CD4-positive, alpha-beta T cell treated with Interleukin-2 at 100 ng/mL for 4 hours (primary cell): ENCODE results near the gene GPBAR1.
A peak's percentile ranks its signal among the peaks of the same experiment; 100 is the strongest.

Experiments used
- DNase-seq: peaks from one replicate; pipeline ENCODE4 v3.0.0-alpha.2; 2020; ENCODE audit warnings: low spot score

GPBAR1 gene

DNA sequence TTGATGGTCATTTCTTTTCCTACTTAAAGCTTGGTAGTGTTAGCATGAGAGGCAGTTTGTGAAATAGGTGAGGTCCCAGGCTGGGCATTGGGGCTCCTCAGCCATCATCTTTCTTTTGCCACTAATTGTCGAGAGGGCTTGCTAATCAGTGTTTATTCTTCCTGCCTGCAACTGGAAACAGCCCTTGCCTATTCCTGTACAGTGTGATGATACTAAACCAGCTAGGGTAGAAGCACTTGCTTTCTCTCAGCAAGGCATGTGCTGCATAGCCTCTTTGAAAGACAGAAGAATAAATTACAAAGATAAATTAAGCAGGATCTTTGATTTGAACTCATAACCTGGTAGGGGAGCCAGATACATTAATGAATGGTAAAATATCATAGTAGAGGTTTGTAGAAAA, 16.6 kb upstream of the GPBAR1 start:
- no peak for DNase-seq

DNA sequence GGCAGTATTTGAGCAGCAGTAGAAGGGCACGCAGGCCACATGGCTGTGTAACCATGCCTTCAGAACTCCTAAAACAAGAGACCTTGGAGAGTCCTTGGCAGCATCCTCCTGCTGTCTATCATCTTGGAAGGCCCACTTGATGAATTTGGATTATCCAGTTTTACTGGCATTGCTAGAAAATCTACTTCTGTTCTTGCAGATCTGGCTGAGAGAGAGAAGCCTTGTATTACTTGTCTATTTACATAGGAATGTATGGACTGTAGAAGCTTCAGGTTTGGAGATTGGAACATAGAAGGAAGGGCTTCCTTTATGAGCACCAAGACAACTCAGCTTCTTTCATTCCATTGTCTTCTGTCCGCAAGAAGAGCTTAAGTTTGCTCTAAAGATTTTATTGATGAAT, 16.1 kb upstream of the GPBAR1 start:
- DNase-seq, result no peak

DNA sequence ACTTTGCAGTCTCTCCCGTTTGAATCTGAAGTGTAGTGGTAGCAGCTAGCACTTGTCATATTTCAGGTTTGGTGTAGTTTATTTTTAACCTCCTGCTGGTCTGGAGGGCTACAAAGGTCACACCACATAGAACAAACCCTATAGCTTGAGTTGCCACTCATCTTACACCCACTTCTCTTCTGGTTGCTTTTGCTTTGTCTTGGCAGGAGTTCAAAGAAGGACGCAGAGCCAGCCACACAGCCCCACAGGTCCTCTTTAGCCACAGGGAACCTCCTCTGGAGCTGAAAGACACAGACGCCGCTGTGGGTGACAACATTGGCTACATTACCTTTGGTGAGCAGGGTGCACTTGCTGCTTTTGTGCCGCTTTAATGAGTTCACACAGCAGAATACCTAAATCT, 15.6 kb upstream of the GPBAR1 start:
- no peak for DNase-seq

DNA sequence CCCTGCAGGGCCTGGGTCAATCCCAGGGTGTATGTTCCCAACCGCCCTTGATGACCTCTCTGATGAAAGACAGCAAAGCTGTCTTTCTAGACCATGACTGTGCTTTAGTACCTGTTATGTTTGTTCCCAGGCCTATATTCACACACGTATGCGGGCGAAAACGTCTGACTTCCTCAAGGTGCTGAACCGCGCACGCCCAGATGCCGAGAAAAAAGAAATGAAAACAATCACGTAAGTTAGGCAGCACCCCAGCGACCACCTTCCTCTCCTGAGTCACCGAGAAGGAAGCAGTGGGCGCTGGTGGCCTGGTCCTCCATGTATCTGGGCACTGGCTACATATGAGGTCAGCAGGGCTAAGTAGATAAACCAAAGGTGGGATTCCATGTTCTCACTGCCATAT, 11.1 kb upstream of the GPBAR1 start:
- no peak for DNase-seq

DNA sequence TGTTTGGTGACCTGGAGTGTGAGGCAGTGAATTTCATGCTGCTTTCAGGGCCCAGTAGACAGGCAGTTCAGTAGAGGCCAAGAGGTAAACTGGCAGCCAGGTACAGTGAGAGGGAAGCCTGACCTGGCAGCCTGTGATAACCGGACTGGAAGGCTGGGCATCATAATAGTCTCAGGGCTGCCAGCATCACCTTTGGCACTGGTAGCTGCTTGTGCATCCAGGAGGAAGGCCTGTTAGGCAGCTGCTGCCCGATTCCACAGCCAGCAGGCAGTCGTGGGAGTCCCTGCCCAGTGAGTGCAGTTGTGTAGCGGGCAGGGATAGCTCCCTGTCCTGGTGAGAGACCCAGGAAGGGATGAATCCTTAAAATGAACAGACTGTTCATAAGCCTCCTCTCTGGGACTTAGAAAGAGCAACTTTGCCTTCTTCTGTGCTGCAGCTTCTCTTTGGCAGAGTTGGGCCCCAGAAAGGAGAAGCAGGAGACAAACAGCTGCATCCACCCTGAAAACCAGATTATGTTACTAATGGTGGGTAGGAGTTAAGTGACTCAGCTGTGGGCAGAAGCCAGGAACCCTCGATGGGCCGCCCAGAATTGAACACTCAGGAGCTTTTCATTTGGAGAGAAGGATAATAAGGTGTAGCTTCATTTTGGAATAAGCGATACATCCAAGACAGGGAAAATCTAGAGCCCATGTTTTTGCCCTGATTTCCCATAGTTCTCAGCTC, 8.1 kb upstream of the GPBAR1 start:
- no peak for DNase-seq

DNA sequence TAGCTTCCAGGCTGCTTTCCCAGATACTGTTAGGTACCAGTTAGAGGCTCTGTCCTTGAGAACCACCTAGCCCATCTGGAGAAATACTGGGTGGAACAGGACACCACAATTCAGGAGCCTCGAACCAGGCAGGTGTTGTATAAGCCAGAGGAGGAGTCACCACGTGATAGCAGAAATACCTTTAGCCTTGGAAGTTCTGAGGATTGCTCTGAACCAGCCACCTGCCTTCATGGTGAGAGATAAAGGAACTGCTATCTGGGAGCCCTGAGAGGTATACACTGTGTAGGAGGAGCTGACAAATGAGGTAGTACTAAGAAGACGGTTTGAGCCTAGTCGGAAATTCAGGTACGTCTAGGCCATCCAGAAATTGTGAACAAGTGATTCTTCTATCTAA, 7.6 kb upstream of the GPBAR1 start:
- DNase-seq, result no peak

DNA sequence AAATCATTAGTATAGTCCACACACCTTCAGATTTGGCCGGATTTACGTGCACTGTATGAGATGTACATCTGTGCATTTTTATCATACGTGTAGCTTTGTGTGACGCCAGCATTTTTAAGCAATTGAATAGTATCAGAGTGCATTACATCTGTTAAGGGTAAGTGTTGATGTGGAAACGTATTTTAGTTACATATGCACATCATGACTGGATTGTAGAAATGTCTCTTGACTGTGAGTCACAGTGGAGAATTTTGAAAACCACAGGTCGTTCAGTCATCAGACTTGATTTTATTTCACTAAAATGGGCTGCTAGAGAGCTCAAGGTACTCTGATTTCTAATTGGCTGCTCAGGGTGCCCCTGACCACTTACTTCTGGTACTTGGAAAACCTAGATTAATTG, 5.4 kb upstream of the GPBAR1 start:
- no peak for DNase-seq

DNA sequence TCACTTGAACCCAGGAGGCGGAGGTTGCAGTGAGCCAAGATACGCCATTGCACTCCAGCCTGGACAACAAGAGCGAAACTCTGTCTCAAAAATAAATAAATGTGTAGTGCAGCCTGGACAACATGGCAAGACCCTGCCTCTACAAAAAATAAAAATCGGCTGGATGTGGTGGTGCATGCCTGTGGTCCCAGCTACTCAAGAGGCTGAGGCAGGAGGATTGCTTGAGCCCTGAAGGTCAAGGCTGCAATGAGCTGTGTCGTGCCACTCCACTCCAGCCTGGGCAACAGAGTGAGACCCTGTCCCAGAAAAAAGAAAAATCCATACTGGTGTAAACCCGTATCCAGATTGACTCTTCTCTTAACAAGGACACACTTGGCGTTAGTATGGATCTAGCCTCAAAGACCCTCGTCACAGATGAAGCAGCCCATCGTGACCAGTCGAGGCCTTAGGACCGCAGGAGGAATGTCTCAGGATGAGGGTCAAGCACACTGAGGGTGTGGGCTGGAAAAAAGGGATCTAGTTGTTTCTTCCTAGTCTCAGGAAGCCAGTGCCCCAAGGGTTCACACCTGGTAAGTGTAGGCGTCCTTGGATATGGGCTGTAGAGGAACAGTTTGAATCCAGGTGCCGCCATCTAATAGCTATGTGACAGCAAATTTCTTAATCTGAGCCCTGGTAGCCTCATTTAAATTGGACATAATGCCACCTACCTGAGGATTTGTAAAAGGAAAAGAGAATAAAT, 4.0 kb upstream of the GPBAR1 start:
- no peak for DNase-seq

DNA sequence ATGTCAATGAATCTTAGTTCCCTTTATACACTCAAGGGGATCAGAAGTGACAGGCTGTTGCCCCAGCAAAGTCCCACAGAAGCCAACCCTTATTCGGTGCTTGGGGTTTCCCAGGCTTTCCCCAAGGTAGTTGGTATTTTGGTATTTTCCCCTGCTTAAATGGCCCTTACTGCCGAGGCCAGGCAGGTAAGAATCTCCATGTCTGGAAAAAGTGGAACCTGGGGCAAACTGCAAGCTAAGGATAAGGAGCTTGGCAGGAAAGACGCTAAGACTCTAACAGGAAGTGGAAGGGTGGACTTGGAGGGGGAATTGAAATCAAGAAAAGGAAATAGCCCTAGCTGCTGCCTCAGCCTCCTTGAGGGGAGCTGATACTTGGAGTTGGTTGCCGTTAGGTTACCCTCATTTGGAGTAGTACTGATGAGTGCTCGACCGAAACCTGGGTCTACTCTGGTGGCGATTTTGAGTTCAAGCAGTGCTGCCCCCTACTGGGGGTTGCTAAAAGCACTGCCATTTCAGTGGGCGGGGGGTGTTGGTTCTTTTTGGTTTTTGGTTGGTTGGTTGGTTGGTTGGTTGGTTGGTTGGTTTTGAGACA, 3.3 kb upstream of the GPBAR1 start:
- DNase-seq, result peak; percentile 79

DNA sequence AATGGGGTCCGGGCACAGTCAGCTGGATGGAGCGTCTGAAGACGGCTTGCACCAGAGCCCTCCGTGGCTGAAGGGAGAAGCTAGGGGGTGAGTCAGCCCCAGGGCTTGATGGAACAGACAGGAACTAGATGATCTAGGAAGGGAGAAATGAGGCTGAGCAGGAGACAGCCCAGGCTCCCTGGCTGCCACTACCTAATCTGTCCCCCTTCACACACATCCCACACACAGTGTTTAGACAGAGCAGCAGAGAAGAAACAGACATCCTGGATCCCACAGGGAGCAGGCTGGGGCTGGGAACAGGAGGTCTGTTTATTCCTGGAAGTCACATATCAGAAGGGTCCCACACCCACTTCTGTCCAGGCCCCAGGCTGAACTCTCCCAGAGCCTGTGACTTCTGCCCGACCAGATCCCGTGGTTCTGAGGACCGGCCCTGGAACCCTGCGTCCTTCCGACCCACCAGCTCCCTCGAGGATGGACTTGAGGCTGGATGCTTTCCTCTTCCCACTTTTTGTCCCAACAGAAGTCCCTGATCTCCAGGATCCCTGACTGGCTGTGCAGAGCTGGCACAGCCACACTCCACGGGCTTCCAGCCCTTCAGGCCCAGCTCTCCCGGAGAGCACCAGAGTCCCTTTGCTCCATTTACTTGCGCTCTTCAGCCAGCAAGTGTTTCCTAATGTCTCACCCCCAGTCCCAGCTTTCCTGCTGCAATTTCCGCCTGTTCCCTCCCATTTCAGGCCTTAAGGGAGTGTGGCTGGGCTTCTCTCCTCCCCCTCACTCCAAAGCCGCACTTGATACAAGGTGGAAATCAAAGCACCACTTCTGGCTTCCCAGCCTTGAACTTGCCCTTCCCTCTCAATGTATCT, 1.5 kb upstream of the GPBAR1 start:
- DNase-seq, result no peak

DNA sequence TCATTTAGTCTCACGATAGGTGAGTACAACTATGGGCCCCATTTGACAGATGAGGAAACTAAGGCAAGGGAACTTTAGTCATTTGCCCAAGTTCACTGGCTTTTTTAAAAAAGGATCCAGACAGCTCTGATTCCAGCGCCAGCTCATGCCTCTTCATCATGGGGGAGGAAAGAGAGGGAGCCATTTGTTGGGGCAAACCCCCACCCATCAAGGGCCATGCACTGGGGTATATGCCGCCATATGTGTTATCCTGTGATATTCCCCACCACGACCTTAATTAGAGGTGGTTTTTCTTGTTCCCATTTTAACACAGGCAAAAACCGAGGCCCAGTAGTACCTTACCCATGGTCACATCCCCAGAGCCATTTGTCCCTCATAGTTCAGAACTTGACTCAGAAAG, 649 bp upstream of the GPBAR1 start:
- DNase-seq, result no peak

DNA sequence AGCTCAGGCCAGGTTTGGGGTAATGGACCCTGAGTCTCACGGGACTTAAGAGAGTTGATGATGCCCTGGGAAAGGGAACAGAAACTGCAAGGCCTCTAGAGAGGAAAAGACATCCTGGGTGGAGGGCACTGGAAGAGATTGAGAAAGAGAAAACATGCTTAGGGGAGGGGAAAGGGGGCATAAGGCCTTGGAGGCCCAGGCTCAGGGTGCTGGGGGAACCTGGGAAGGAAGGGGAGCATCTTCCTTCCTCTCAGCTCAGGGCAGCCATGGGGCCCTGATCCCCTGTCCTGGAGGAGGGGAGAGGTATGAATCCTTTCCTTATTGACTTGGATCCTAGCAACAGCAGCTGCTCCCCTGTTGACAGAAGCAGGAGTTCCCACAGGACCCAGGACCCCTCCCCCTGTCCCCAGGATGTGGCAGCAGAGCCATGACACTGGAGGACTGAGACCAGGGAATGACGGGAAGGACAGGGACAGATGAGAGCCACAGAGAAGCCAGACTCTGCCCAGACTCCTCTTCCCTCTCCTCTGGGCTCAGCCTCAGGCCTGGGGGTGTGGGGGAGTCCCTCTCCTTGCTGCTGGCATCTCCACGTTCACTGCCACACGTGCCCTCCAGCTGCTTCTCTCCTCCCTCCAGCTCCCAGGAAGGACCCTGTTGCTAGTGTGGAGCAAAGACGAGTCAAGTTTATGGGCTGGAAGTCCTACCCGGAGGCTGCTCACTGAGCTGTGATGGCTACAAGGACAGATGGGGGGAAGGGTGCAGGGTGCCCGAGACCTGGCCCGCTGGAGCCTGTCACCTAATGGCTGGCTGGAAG, 815 bp downstream of the GPBAR1 start:
- DNase-seq, result no peak

DNA sequence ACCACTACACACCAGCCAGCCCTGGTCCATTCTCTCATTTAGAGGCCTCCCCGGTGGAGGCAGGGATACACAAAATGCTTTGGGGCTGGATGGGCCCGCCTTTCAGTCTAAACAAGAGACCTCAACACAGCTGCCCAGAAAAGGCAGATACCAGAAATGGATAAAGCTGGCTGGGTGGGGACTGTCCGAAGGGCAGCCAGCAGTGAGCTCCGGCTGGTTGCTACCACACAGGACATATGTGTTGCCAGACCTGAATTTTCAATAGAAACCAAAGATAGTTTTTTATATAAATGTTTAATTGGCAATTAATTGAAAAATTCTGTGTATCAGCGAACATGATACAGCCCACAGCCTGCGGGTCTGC, 1.4 kb downstream of the GPBAR1 start:
- no peak for DNase-seq

DNA sequence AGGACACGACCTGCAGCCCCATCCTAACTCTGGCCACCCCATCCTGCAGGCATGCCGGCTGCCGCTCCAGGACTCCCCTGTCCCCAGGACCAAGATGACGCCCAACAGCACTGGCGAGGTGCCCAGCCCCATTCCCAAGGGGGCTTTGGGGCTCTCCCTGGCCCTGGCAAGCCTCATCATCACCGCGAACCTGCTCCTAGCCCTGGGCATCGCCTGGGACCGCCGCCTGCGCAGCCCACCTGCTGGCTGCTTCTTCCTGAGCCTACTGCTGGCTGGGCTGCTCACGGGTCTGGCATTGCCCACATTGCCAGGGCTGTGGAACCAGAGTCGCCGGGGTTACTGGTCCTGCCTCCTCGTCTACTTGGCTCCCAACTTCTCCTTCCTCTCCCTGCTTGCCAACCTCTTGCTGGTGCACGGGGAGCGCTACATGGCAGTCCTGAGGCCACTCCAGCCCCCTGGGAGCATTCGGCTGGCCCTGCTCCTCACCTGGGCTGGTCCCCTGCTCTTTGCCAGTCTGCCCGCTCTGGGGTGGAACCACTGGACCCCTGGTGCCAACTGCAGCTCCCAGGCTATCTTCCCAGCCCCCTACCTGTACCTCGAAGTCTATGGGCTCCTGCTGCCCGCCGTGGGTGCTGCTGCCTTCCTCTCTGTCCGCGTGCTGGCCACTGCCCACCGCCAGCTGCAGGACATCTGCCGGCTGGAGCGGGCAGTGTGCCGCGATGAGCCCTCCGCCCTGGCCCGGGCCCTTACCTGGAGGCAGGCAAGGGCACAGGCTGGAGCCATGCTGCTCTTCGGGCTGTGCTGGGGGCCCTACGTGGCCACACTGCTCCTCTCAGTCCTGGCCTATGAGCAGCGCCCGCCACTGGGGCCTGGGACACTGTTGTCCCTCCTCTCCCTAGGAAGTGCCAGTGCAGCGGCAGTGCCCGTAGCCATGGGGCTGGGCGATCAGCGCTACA, 2.1 kb downstream of the GPBAR1 start:
- no peak for DNase-seq

DNA sequence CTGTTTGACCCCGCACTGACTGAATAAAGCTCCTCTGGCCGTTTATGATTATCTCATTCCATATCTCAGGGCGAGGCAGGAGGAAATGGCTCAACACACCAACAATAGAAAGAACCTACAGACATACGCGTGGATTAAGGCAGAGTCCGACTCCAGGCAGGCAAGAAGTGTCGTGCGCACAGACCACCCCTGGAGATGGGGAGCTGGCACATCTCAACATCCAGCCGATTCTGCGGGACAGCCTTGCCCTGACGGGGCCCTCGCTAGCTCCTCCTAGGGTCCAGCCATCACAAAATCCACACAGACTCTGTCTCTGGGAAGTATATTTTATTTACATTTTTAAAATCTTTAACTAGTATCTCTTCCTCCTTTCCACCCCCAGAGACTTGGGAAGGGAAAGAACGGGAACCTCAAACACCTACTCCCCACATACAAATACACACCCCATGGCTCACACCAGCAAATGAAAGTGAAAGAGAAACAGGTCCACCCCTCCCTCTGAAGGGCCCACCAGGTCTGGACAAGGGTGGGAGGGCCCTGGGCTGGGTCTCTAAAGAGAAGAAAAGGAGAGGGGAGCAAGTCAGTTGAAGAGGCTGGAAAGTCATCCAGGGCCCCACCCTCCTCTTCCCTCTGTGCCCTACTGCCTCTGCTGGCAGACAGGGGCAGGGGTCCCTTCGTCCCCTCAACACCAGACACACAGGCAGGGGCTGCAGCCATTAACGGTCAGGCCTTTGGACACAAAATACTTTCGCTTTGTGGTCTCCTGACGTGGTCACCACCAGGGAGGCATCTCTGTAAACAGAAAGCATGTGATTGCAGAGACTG, 3.2 kb downstream of the GPBAR1 start:
- no peak for DNase-seq

DNA sequence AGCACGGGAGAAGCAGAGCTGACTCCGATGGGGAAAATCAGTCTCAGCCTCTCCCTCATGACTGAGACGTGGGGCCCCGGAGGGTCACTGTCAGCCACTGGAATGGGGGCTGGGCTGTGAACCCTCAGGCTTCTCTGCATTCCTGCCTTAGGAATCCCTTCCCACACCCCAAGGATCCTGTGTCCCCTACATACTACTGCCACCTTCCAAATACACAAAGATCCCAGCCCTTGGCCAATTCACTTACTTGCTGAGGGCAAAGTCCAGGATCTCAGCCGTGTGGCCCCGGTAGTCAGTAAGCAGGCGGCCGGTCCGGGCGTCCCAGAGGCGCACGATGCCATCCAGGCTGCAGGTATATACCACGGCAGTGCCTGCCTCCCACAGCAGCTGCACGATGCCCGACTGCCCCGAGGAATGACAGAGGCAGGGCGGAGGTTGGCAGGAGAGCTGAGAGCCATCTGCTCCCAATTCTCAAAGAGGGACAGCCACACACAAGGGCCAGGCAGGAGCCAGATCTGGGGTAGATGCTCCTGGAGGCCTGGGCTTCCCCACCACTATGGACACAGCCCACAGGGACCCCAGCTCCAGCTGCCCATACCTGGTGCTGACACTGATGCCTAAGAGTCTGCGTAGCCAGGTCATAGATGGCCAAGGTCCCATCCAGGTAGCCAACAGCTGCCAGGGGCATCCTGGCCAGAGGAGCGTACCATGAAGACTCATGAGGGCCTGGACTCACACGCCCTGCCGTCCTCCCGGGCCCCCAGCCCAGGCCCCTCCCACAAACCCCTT, 4.2 kb downstream of the GPBAR1 start:
- no peak for DNase-seq

DNA sequence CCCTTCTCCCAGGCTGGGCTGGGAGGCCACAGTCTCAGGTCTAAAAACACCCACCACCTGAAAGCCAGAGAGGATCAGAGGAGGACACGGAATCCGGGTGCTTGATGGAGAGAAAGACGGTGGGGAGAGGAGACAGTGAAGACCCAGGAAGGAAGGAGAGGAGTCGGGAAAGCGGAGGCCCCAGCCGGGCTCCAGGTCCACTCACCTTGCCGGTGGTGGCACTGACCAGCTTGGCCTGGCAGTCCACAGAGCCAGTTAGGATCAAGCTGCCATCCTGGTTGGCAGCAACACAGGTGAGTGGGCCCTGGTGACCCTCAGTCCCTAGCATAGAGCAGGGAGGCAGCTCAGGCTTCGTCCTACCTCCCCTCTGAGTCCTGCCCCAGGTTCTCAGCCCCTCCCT, 4.8 kb downstream of the GPBAR1 start:
- no peak for DNase-seq

DNA sequence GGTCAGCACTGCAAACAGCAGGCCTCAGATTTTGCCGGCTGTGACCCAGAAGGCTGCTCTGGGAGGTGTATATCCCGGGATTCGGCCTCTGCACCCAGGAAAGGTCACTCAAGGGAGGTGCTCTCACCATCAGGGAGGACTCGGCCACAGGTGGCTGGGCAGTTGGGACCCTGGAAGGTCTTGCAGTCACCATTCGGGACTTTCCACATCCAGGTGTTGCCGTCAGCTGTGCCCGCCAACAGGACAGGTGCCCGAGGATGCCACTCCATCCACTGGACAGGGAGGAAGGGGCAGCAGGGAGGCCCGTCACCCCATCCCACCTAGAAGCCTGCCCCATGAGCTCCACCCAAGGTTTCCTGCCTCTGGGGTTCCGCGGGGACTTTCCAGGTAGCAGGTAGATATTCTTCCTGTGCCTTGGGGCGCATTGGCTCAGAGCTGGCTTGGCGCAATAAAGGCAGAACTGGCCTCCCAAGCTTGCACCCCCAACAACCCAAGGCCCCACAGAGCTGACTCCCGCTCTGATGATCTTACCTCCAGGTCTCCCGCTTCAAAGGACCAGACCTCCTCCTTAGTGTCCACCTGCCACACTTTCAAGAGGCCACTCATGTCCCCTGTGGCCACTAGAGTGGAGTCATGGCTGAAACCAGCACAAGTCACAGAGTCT, 5.6 kb downstream of the GPBAR1 start:
- no peak for DNase-seq
